HepG2 (cell line): Measurements from ENCODE around the gene GPATCH8.

ENCODE experiments used
- CTCF ChIP-seq: sonication (generic); formaldehyde crosslinking; IDR thresholded peaks from 2 replicates; pipeline ENCODE4 v1.5.0; 2020; ENCODE audit warnings: mild to moderate bottlenecking, missing genetic modification reagents, moderate library complexity
- ELK4 ChIP-seq: sonication (generic); formaldehyde crosslinking; IDR thresholded peaks from 2 replicates; pipeline ENCODE4 v1.9.0; 2021; ENCODE audit warnings: missing genetic modification reagents, borderline replicate concordance
- HNRNPUL1 ChIP-seq: fragments of 200-400 bp; formaldehyde crosslinking; IDR thresholded peaks from 2 replicates; pipeline ENCODE4 v1.6.1; 2017; ENCODE audit warnings: low read depth, mild to moderate bottlenecking, low read length, moderate library complexity
- JUN ChIP-seq: sonication (generic); formaldehyde crosslinking; IDR thresholded peaks from 2 replicates; pipeline ENCODE4 v1.4.0; 2020; ENCODE audit warnings: mild to moderate bottlenecking, missing genetic modification reagents
- MAFK ChIP-seq, 2 experiments: IDR thresholded peaks in 1 of 2; conservative IDR thresholded peaks in 1 of 2; 2 replicates each; pipeline ENCODE4 v1.6.1; 2011; ENCODE audit warnings: improper control_type of control experiment in 2 of 2, low read length in 2 of 2
- NFE2L1 ChIP-seq: sonication (generic); formaldehyde crosslinking; IDR thresholded peaks from 2 replicates; pipeline ENCODE4 v1.4.0; 2020; ENCODE audit warnings: missing genetic modification reagents, mild to moderate bottlenecking, borderline replicate concordance
- PHF8 ChIP-seq: sonication (generic); formaldehyde crosslinking; IDR thresholded peaks from 2 replicates; pipeline ENCODE4 v1.5.0; 2020; ENCODE audit warnings: missing genetic modification reagents
- REST ChIP-seq, 2 experiments: IDR thresholded peaks; 2 replicates each; pipeline ENCODE4 v1.6.1; 2011 to 2012; ENCODE audit warnings: low read length in 2 of 2, borderline replicate concordance in 1 of 2, low read depth in 1 of 2, mild to moderate bottlenecking in 1 of 2, moderate library complexity in 1 of 2
- SIX1 ChIP-seq: sonication (generic); formaldehyde crosslinking; IDR thresholded peaks from 2 replicates; pipeline ENCODE4 v1.4.0; 2020; ENCODE audit warnings: missing genetic modification reagents, borderline replicate concordance
- SUZ12 ChIP-seq: fragments of 150-350 bp; IDR thresholded peaks from 2 replicates; pipeline ENCODE4 v1.6.1; 2014; ENCODE audit warnings: low read depth, low read length
- ZKSCAN5 ChIP-seq: sonication (generic); formaldehyde crosslinking; IDR thresholded peaks from 2 replicates; pipeline ENCODE4 v1.5.1; 2020; ENCODE audit warnings: mild to moderate bottlenecking, missing genetic modification reagents
- ZNF235 ChIP-seq: sonication (generic); formaldehyde crosslinking; IDR thresholded peaks from 2 replicates; pipeline ENCODE4 v1.8.1; 2023; ENCODE audit warnings: mild to moderate bottlenecking, missing genetic modification reagents, borderline replicate concordance
- ZNF263 ChIP-seq: sonication (generic); formaldehyde crosslinking; IDR thresholded peaks from 2 replicates; pipeline ENCODE4 v1.4.0; 2020; ENCODE audit warnings: missing genetic modification reagents
- ZNF513 ChIP-seq: sonication (generic); formaldehyde crosslinking; conservative IDR thresholded peaks from 2 replicates; pipeline ENCODE4 v1.5.0; 2020; ENCODE audit warnings: missing genetic modification reagents

- no peak for TF ChIP-seq SIX1
- TF ChIP-seq ZNF235 (CRISPR knock-in tag) = no peak
- no peak for TF ChIP-seq SUZ12
- no peak for TF ChIP-seq REST (IDR thresholded peaks at IDR 0.05; ENCODE audit: borderline replicate concordance in 1 of 2, low read depth in 1 of 2, low read length in 2 of 2)
- TF ChIP-seq ZNF263 (CRISPR knock-in tag) = no peak
- no peak for TF ChIP-seq HNRNPUL1
- no peak for TF ChIP-seq ELK4 (CRISPR knock-in tag)
- TF ChIP-seq PHF8 (CRISPR knock-in tag) = no peak
- no peak for TF ChIP-seq MAFK (conservative IDR thresholded peaks at IDR 0.05 in 1 of 2, IDR thresholded peaks at IDR 0.05 in 1 of 2; ENCODE audit: low read length in 2 of 2)
- TF ChIP-seq NFE2L1 (CRISPR knock-in tag) = no peak
- TF ChIP-seq CTCF = no peak
- TF ChIP-seq JUN = no peak
- TF ChIP-seq ZKSCAN5 (CRISPR knock-in tag) = no peak
- no peak for TF ChIP-seq ZNF513 (CRISPR knock-in tag)
These were observed 54.8 kb downstream of the GPATCH8 start for GRCh38 chr17:44448412-44448811.
